Gastrocnemius medialis (tissue), 4 donors: Measurements from ENCODE around the gene TXNRD2. TPM values are rescaled to one million over a fixed set of nuclear protein-coding genes. Genes with fewer than 3 reads are reported as not detected.
A peak's percentile ranks its signal among the peaks of the same experiment; 100 is the strongest.

Experiments
- ATAC-seq, 2 donors: fragments of 150-250 bp; one replicate each; pipeline ENCODE4 v1.9.1; 2016
- DNase-seq, 2 donors: peaks; one replicate each; pipeline ENCODE4 v3.0.0-alpha.2; 2019
- H3K27ac ChIP-seq, 4 donors: fragments of 200-600 bp; sonication (generic); 1 replicate in 1 of 4; 2 replicates in 3 of 4; pipeline ENCODE4 v1.5.1; 2016 to 2018; ENCODE audit warnings: mild to moderate bottlenecking in 2 of 4, moderate library complexity in 1 of 4
- H3K27me3 ChIP-seq, 3 donors: fragments of 200-600 bp; sonication (generic) in 2 of 3; 1 replicate in 1 of 3; 2 replicates in 2 of 3; pipeline versions ENCODE4 v1.5.1 to v1.6.0; 2016 to 2019; ENCODE audit warnings: mild to moderate bottlenecking in 1 of 3, moderate library complexity in 1 of 3
- H3K36me3 ChIP-seq, 2 donors: fragments of 200-600 bp; sonication (generic) in 1 of 2; one replicate each; pipeline ENCODE4 v1.5.1; 2017 to 2018
- H3K4me1 ChIP-seq, 2 donors: fragments of 200-600 bp; sonication (generic) in 1 of 2; one replicate each; pipeline ENCODE4 v1.5.1; 2016 to 2017; ENCODE audit warnings: mild to moderate bottlenecking in 2 of 2
- H3K4me3 ChIP-seq, 4 donors: fragments of 200-600 bp; sonication (generic) in 3 of 4; 1 replicate in 1 of 4; 2 replicates in 3 of 4; pipeline ENCODE4 v1.5.1; 2016 to 2019; ENCODE audit warnings: mild to moderate bottlenecking in 2 of 4
- H3K9me3 ChIP-seq, 3 donors: fragments of 200-600 bp; sonication (generic) in 2 of 3; 1 replicate in 1 of 3; 2 replicates in 2 of 3; pipeline ENCODE4 v1.5.1; 2016 to 2019
- POLR2A ChIP-seq, 2 donors: fragments of 450-650 bp; IDR thresholded peaks; one replicate each; pipeline ENCODE4 v1.6.1; 2017; ENCODE audit warnings: antibody characterized with exemption in 2 of 2, mild to moderate bottlenecking in 2 of 2, moderate library complexity in 2 of 2
- in situ Hi-C, 4 donors: fragments of 200-750 bp; cut with MboI; loops; one replicate each; pipeline versions ENCODE4 v1.15.0 to v1.8.0; 2017; ENCODE audit warnings: low sequenced_read_pairs in 4 of 4
- intact Hi-C: fragments of 100-400 bp; cut with DNase I; formaldehyde crosslinking; loops from one replicate; pipeline ENCODE4 v1.15.1; 2023; ENCODE audit warnings: low total_unique reads
- total RNA-seq, 4 donors: library from RNA; depleted of rRNA; stranded (reverse); fragments of >200 nt; gene quantifications; one replicate each; pipeline versions ENCODE4 v1.1.0 to v1.2.3, GENCODE V29; 2016
- TF ChIP-seq, protein P1 (sequence below), 5 experiments: fragments of 450-650 bp in 3 of 5; fragments of 200-600 bp in 2 of 5; sonication (generic) in 2 of 5; IDR thresholded peaks in 4 of 5; conservative IDR thresholded peaks in 1 of 5; 1 replicate in 4 of 5; 2 replicates in 1 of 5; pipeline ENCODE4 v1.5.1; 2016 to 2019; ENCODE audit warnings: antibody characterized with exemption in 5 of 5, mild to moderate bottlenecking in 3 of 5, moderate library complexity in 3 of 5

The TXNRD2 gene
- total RNA-seq, 4 donors from 2014 or later = 9.0 to 18.0 (median 14.4) TPM

DNA sequence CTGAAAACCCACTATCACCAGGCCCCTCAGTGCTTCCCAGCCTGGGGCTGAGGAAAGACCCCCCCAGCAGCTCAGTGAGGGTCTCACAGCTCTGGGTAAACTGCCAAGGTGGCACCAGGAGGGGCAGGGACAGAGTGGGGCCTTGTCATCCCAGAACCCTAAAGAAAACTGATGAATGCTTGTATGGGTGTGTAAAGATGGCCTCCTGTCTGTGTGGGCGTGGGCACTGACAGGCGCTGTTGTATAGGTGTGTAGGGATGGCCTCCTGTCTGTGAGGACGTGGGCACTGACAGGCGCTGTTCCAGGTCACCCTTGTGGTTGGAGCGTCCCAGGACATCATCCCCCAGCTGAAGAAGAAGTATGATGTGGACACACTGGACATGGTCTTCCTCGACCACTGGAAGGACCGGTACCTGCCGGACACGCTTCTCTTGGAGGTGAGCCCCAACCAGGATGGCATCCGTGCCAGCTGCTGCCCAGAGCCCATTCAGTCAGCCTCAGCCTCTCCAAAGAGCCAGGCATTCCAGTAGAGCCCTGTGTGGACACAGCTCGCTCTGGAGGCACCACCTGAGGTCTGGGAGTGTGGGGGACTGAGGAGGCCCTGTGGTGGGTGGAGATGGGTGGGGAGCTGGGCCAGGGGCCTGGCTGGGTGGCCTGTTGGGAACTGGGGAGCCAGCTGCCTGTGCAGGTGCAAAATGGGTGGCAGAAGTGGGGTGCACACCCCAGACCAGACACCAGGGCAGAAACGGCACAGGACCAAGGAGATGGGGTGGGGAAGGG lies 22.4 kb upstream of the TXNRD2 start:
- H3K27me3 ChIP-seq = no peaks in the 10 kb centered on the region
- no peak for TF ChIP-seq POLR2A (IDR thresholded peaks at IDR 0.05)
- TF ChIP-seq, protein P1, sequence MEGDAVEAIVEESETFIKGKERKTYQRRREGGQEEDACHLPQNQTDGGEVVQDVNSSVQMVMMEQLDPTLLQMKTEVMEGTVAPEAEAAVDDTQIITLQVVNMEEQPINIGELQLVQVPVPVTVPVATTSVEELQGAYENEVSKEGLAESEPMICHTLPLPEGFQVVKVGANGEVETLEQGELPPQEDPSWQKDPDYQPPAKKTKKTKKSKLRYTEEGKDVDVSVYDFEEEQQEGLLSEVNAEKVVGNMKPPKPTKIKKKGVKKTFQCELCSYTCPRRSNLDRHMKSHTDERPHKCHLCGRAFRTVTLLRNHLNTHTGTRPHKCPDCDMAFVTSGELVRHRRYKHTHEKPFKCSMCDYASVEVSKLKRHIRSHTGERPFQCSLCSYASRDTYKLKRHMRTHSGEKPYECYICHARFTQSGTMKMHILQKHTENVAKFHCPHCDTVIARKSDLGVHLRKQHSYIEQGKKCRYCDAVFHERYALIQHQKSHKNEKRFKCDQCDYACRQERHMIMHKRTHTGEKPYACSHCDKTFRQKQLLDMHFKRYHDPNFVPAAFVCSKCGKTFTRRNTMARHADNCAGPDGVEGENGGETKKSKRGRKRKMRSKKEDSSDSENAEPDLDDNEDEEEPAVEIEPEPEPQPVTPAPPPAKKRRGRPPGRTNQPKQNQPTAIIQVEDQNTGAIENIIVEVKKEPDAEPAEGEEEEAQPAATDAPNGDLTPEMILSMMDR (IDR thresholded peaks at IDR 0.05 in 4 of 5, conservative IDR thresholded peaks at IDR 0.05 in 1 of 5) = no peak
- in situ Hi-C loops (no loop called here), intact Hi-C loops (no loop called here)
- no peak for ATAC-seq
- peaks cover 0 to 31% of the 10 kb centered on the region in 2 donors for H3K36me3 ChIP-seq
- H3K27ac ChIP-seq = no peak overlapping the region
- no peak overlapping the region for H3K4me3 ChIP-seq
- H3K4me1 ChIP-seq = peaks cover 13 to 17% of the 10 kb centered on the region in 2 donors
- DNase-seq = no peak
- H3K9me3 ChIP-seq = no peaks in the 10 kb centered on the region

DNA sequence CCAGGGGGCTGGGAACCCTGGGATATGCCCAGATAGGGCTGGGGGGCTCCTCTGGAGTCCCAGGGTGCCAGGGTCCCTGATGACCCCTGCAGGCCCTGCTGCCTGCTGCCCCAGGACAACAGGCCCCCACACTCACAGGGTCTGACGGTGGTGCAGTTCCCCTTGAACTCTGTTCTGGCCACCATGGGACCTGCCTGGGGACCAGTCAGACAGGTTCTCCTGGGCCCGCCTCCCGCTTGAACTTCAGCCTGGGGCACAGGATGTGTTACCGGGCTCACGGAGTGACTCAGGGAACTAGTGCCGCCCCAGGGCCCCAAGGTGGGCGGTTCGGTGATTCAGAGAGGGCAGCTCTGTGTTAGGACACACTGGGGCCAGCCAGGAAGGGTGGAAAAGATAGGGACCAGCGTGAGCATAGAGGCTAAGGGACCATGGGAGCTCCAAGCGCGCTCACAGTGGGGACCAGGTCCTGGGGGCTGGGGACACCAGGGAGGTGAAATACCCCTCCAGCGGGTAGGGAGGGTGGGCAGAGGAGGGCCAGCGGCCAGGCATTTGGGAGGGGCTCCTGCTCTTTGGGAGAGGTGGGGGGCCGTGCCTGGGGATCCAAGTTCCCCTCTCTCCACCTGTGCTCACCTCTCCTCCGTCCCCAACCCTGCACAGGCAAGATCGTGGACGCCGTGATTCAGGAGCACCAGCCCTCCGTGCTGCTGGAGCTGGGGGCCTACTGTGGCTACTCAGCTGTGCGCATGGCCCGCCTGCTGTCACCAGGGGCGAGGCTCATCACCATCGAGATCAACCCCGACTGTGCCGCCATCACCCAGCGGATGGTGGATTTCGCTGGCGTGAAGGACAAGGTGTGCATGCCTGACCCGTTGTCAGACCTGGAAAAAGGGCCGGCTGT lies 21.5 kb upstream of the TXNRD2 start:
- Histone ChIP-seq H3K27me3 (no peaks in the 10 kb centered on the region), H3K27ac (no peak overlapping the region), H3K36me3 (peaks cover 0 to 24% of the 10 kb centered on the region in 2 donors), H3K4me3 (no peak overlapping the region), H3K4me1 (peaks cover 13 to 17% of the 10 kb centered on the region in 2 donors), H3K9me3 (no peaks in the 10 kb centered on the region)
- TF ChIP-seq POLR2A (IDR thresholded peaks at IDR 0.05) = no peak
- TF ChIP-seq, protein P1 (IDR thresholded peaks at IDR 0.05 in 4 of 5, conservative IDR thresholded peaks at IDR 0.05 in 1 of 5) = no peak
- ATAC-seq = no peak
- DNase-seq = no peak
- intact Hi-C loops (no loop called here), in situ Hi-C loops (no loop called here)

DNA sequence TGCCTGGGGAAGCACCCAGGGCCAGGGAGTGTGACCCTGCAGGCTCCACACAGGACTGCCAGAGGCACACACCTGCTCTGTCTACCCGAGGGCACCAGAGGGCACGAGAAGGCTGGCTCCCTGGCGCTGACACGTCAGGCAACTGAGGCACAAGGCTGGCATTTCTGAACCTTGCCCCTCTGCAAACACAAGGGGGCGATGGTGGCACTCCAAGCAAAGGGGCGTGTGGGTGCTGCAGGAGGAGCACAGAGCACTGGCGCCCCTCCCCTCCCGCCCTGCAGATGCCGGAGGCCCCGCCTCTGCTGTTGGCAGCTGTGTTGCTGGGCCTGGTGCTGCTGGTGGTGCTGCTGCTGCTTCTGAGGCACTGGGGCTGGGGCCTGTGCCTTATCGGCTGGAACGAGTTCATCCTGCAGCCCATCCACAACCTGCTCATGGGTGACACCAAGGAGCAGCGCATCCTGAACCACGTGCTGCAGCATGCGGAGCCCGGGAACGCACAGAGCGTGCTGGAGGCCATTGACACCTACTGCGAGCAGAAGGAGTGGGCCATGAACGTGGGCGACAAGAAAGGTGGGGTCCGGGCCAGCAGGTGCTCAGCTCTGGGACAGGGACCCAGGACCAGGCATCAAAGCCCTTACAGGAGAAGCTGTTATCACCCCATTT lies 20.8 kb upstream of the TXNRD2 start:
- peak in 1 of 2 donors; percentile 57 for DNase-seq
- in situ Hi-C loops (no loop called here), intact Hi-C loops (no loop called here)
- no peaks in the 10 kb centered on the region for H3K9me3 ChIP-seq
- ATAC-seq = peak in 1 of 2 donors; percentile 24
- peaks cover 13 to 17% of the 10 kb centered on the region in 2 donors for H3K4me1 ChIP-seq
- no peak overlapping the region for H3K27ac ChIP-seq
- H3K4me3 ChIP-seq = no peak overlapping the region
- TF ChIP-seq, protein P1 (IDR thresholded peaks at IDR 0.05 in 4 of 5, conservative IDR thresholded peaks at IDR 0.05 in 1 of 5) = peak; percentile 17 to 55 (median 39)
- TF ChIP-seq POLR2A (IDR thresholded peaks at IDR 0.05) = no peak
- no peaks in the 10 kb centered on the region for H3K27me3 ChIP-seq
- peaks cover 0 to 17% of the 10 kb centered on the region in 2 donors for H3K36me3 ChIP-seq

DNA sequence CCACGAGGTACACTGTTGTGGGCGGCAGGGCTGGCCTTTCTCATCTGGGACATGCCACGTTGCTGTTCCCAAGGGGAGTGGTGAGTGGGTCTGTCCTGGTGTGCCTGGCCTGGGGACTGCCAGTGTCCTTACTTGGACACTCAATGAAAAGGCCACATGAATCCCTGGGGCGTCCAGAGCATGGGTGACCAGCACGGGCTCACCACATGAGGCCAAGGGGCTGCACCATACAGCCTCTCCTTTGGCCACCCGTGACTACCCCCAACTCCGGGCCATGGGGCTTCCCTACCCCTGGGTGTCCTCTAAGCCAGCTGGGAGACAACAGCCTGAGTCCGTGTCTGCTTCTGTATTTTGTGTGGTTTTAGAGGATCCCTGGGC lies 20.2 kb upstream of the TXNRD2 start:
- ATAC-seq (no peak), DNase-seq (no peak)
- intact Hi-C loops (loop anchor here (1.0 kb wide), 1 partner anchor 19 kb away; no protein-coding TSS in a partner anchor), in situ Hi-C loops (no loop called here)
- TF ChIP-seq, protein P1 (IDR thresholded peaks at IDR 0.05 in 4 of 5, conservative IDR thresholded peaks at IDR 0.05 in 1 of 5) = no peak
- no peak for TF ChIP-seq POLR2A (IDR thresholded peaks at IDR 0.05)
- Histone ChIP-seq H3K27ac (no peak overlapping the region), H3K9me3 (no peaks in the 10 kb centered on the region), H3K4me3 (no peak overlapping the region), H3K36me3 (peaks cover 0 to 17% of the 10 kb centered on the region in 2 donors), H3K27me3 (no peaks in the 10 kb centered on the region), H3K4me1 (peaks cover 13 to 17% of the 10 kb centered on the region in 2 donors)
